Vagina (tissue), 2 donors: ENCODE results near the gene CNNM2. TPM values are rescaled to one million over a fixed set of nuclear protein-coding genes. Genes with fewer than 3 reads are reported as not detected.
"Not testable (repeated sequence)": the region's sequence is repeated elsewhere in the genome, so short reads cannot be mapped to it uniquely, and the experiment has no call there.

Experiments used
- DNase-seq, 2 donors: peaks; one replicate each; pipeline ENCODE4 v3.0.0-alpha.2; 2017; ENCODE audit errors: extremely low spot score in 2 of 2
- H3K27ac ChIP-seq: fragments of 200-600 bp; sonication (generic); one replicate; pipeline ENCODE4 v1.5.1; 2019
- H3K27me3 ChIP-seq: fragments of 200-600 bp; sonication (generic); one replicate; pipeline ENCODE4 v1.5.1; 2019
- H3K36me3 ChIP-seq, 2 donors: fragments of 200-600 bp; sonication (generic); one replicate each; pipeline ENCODE4 v1.5.1; 2017 to 2019
- H3K4me1 ChIP-seq: fragments of 200-600 bp; sonication (generic); one replicate; pipeline ENCODE4 v1.5.1; 2019
- H3K4me3 ChIP-seq, 2 donors: fragments of 200-600 bp; sonication (generic); 1 replicate in 1 of 2; 2 replicates in 1 of 2; pipeline ENCODE4 v1.5.1; 2016 to 2019
- H3K9me3 ChIP-seq: fragments of 200-600 bp; sonication (generic); one replicate; pipeline ENCODE4 v1.5.1; 2019
- CTCF ChIP-seq, 3 experiments: fragments of 450-650 bp in 2 of 3; fragments of 200-600 bp in 1 of 3; sonication (generic) in 1 of 3; IDR thresholded peaks; one replicate each; pipeline ENCODE4 v1.5.1; 2017 to 2019; ENCODE audit warnings: antibody characterized with exemption in 3 of 3, mild to moderate bottlenecking in 2 of 3, moderate library complexity in 2 of 3
- POLR2A ChIP-seq, 2 donors: fragments of 450-650 bp; IDR thresholded peaks; one replicate each; pipeline ENCODE4 v1.6.1; 2017; ENCODE audit warnings: antibody characterized with exemption in 2 of 2, mild to moderate bottlenecking in 2 of 2, moderate library complexity in 2 of 2
- POLR2AphosphoS5 ChIP-seq, 2 donors: sonication (generic); formaldehyde crosslinking; IDR thresholded peaks; one replicate each; pipeline ENCODE4 v1.9.0; 2017; ENCODE audit warnings: antibody characterized with exemption in 2 of 2, mild to moderate bottlenecking in 2 of 2, low read depth in 1 of 2; ENCODE audit not compliant: insufficient read depth in 1 of 2
- intact Hi-C: fragments of 100-400 bp; cut with DNase I; formaldehyde crosslinking; loops from one replicate; pipeline ENCODE4 v1.15.1; 2023
- total RNA-seq: library from RNA; depleted of rRNA; stranded (reverse); fragments of >200 nt; gene quantifications from one replicate; pipeline ENCODE4 v1.2.3, GENCODE V29; 2016

The CNNM2 gene
- total RNA-seq, 1 donor from 2014 or later, result 9.6 TPM

- H3K27me3 ChIP-seq, result no peaks in the 10 kb centered on the region
- TF ChIP-seq POLR2A (IDR thresholded peaks at IDR 0.05) (no peak), POLR2AphosphoS5 (IDR thresholded peaks at IDR 0.05; ENCODE audit: insufficient read depth in 1 of 2, low read depth in 1 of 2) (no peak), CTCF (IDR thresholded peaks at IDR 0.05) (no peak)
- H3K27ac ChIP-seq, result no peak overlapping the region
- H3K9me3 ChIP-seq, result no peaks in the 10 kb centered on the region
- DNase-seq, result no peak
- H3K4me3 ChIP-seq, result peak overlapping the region; percentile 83 to 85
- intact Hi-C loops, result loop anchor here (2.0 kb wide), 1 partner anchor 325 kb away; the partner anchor contains the start of gene RPEL1
- no peaks in the 10 kb centered on the region for H3K36me3 ChIP-seq
- H3K4me1 ChIP-seq, result peaks cover 54% of the 10 kb centered on the region
Measured at GRCh38 chr10:102919992-102920739, 2.1 kb downstream of the CNNM2 start.

GRCh38 chr10:102923601-102924000 is 5.5 kb downstream of the CNNM2 start:
- Histone ChIP-seq H3K4me1 (peaks cover 54% of the 10 kb centered on the region), H3K27me3 (no peaks in the 10 kb centered on the region), H3K36me3 (no peaks in the 10 kb centered on the region), H3K9me3 (no peaks in the 10 kb centered on the region), H3K4me3 (no peak overlapping the region), H3K27ac (no peak overlapping the region)
- no peak for TF ChIP-seq CTCF (IDR thresholded peaks at IDR 0.05)
- TF ChIP-seq POLR2A (IDR thresholded peaks at IDR 0.05), result no peak
- no peak for TF ChIP-seq POLR2AphosphoS5 (IDR thresholded peaks at IDR 0.05; ENCODE audit: insufficient read depth in 1 of 2, low read depth in 1 of 2)
- intact Hi-C loops, result no loop called here
- no peak for DNase-seq

DNA sequence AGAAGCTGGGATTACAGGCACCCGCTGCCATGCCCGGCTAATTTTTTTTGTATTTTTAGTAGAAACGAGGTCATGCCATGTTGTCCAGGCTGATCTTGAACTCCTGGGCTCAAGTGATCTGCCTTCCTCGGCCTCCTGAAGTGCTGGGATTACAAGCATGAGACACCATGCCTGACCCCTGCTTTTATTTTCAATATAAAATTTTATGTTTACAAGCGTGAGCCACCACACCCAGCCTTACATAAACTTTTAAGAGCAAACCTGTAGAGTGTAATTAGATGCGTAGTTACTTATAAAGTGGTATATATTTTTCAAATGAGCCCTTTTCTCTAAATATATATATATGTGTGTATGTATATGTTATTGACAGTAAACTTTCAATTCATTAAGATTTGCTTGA is 8.7 kb downstream of the CNNM2 start:
- H3K27me3 ChIP-seq, result no peaks in the 10 kb centered on the region
- no peaks in the 10 kb centered on the region for H3K9me3 ChIP-seq
- no peak overlapping the region for H3K27ac ChIP-seq
- TF ChIP-seq POLR2A (IDR thresholded peaks at IDR 0.05), result no peak
- no peak for TF ChIP-seq CTCF (IDR thresholded peaks at IDR 0.05)
- TF ChIP-seq POLR2AphosphoS5 (IDR thresholded peaks at IDR 0.05; ENCODE audit: insufficient read depth in 1 of 2, low read depth in 1 of 2), result no peak
- no peak overlapping the region for H3K4me3 ChIP-seq
- no peak for DNase-seq
- intact Hi-C loops, result no loop called here
- H3K36me3 ChIP-seq, result no peaks in the 10 kb centered on the region
- H3K4me1 ChIP-seq, result peaks cover 25% of the 10 kb centered on the region

GRCh38 chr10:102927311-102928010 is 9.4 kb downstream of the CNNM2 start:
- DNase-seq, result no peak
- no peaks in the 10 kb centered on the region for H3K27me3 ChIP-seq
- no peak overlapping the region for H3K27ac ChIP-seq
- no peak for TF ChIP-seq POLR2AphosphoS5 (IDR thresholded peaks at IDR 0.05; ENCODE audit: insufficient read depth in 1 of 2, low read depth in 1 of 2)
- no peak for TF ChIP-seq CTCF (IDR thresholded peaks at IDR 0.05)
- TF ChIP-seq POLR2A (IDR thresholded peaks at IDR 0.05), result no peak
- no peak overlapping the region for H3K4me3 ChIP-seq
- no peaks in the 10 kb centered on the region for H3K36me3 ChIP-seq
- intact Hi-C loops, result no loop called here
- peaks cover 20% of the 10 kb centered on the region for H3K4me1 ChIP-seq
- no peaks in the 10 kb centered on the region for H3K9me3 ChIP-seq

- H3K27ac ChIP-seq, H3K4me3 ChIP-seq, H3K9me3 ChIP-seq, H3K36me3 ChIP-seq, H3K27me3 ChIP-seq, intact Hi-C loops, DNase-seq: not testable (repeated sequence)
- H3K4me1 ChIP-seq, result peaks cover 10% of the 10 kb centered on the region
Measured at GRCh38 chr10:102928442-102928841, 10.3 kb downstream of the CNNM2 start.
